ENCODE results near the gene HBZ. TPM values are rescaled to one million over a fixed set of nuclear protein-coding genes. Genes with fewer than 3 reads are reported as not detected.
"Not testable (repeated sequence)": the region's sequence is repeated elsewhere in the genome, so short reads cannot be mapped to it uniquely, and the experiment has no call there.

The HBZ gene
- total RNA-seq, 4 donors from 2014 or later, result 0.76 TPM; not detected in 3

- H3K36me3 ChIP-seq, result no peaks in the 10 kb centered on the region
- DNase-seq, result no peak
- no peaks in the 10 kb centered on the region for H3K9me3 ChIP-seq
- no peak overlapping the region for H3K4me3 ChIP-seq
- no peak overlapping the region for H3K27ac ChIP-seq
- intact Hi-C loops (cut with DNase I; ENCODE audit: low total_unique reads), result no loop called here
- TF ChIP-seq CTCF (IDR thresholded peaks at IDR 0.05), result no peak
- no peak for TF ChIP-seq POLR2A (IDR thresholded peaks at IDR 0.05)
- no peaks in the 10 kb centered on the region for H3K27me3 ChIP-seq
- H3K4me1 ChIP-seq, result no peaks in the 10 kb centered on the region
Observed at GRCh38 chr16:119295-119694, 33.1 kb upstream of the HBZ start.

GRCh38 chr16:119835-120491, 32.5 kb upstream of the HBZ start:
- H3K4me3 ChIP-seq, result no peak overlapping the region
- intact Hi-C loops (cut with DNase I; ENCODE audit: low total_unique reads), result no loop called here
- H3K27ac ChIP-seq, result no peak overlapping the region
- no peak for TF ChIP-seq CTCF (IDR thresholded peaks at IDR 0.05)
- TF ChIP-seq POLR2A (IDR thresholded peaks at IDR 0.05), result no peak
- DNase-seq, result no peak
- no peaks in the 10 kb centered on the region for H3K27me3 ChIP-seq
- no peaks in the 10 kb centered on the region for H3K36me3 ChIP-seq
- no peaks in the 10 kb centered on the region for H3K4me1 ChIP-seq
- H3K9me3 ChIP-seq, result no peaks in the 10 kb centered on the region

GRCh38 chr16:120756-121155, 31.7 kb upstream of the HBZ start:
- Histone ChIP-seq H3K36me3 (no peaks in the 10 kb centered on the region), H3K4me1 (no peaks in the 10 kb centered on the region), H3K4me3 (no peak overlapping the region), H3K9me3 (no peaks in the 10 kb centered on the region), H3K27ac (no peak overlapping the region), H3K27me3 (no peaks in the 10 kb centered on the region)
- intact Hi-C loops (cut with DNase I; ENCODE audit: low total_unique reads), result no loop called here
- no peak for DNase-seq
- TF ChIP-seq CTCF (IDR thresholded peaks at IDR 0.05) (no peak), POLR2A (IDR thresholded peaks at IDR 0.05) (no peak)

- no peak for DNase-seq
Observed at GRCh38 chr16:122361-122760, 30.1 kb upstream of the HBZ start.

GRCh38 chr16:123558-124350, 28.7 kb upstream of the HBZ start:
- intact Hi-C loops (cut with DNase I; ENCODE audit: low total_unique reads); H3K4me1 ChIP-seq; H3K9me3 ChIP-seq; H3K27ac ChIP-seq; H3K36me3 ChIP-seq; DNase-seq; H3K4me3 ChIP-seq; H3K27me3 ChIP-seq: not testable (repeated sequence)

More at GRCh38 chr16:122361-122760, 30.1 kb upstream of the HBZ start:
- Histone ChIP-seq H3K27ac (no peak overlapping the region), H3K27me3 (no peaks in the 10 kb centered on the region), H3K9me3 (no peaks in the 10 kb centered on the region), H3K4me3 (no peak overlapping the region), H3K36me3 (no peaks in the 10 kb centered on the region), H3K4me1 (no peaks in the 10 kb centered on the region)
- intact Hi-C loops (cut with DNase I; ENCODE audit: low total_unique reads), result no loop called here
- TF ChIP-seq CTCF (IDR thresholded peaks at IDR 0.05) (no peak), POLR2A (IDR thresholded peaks at IDR 0.05) (no peak)

Measured in uterus (tissue), 4 donors.